Thyroid gland (tissue), 4 donors: ENCODE measurements around the gene FGF5.

Experiments used
- POLR2A ChIP-seq, 2 donors: fragments of 450-650 bp; IDR thresholded peaks; one replicate each; pipeline ENCODE4 v1.6.1; 2017; ENCODE audit warnings: antibody characterized with exemption in 2 of 2, mild to moderate bottlenecking in 2 of 2, moderate library complexity in 1 of 2
- TF ChIP-seq, protein P1 (sequence below), 6 experiments: fragments of 200-600 bp in 3 of 6; fragments of 450-650 bp in 3 of 6; sonication (generic) in 3 of 6; IDR thresholded peaks; one replicate each; pipeline ENCODE4 v1.5.1; 2016 to 2019; ENCODE audit warnings: antibody characterized with exemption in 6 of 6, mild to moderate bottlenecking in 2 of 6, inconsistent platforms in 1 of 6, moderate library complexity in 1 of 6

DNA sequence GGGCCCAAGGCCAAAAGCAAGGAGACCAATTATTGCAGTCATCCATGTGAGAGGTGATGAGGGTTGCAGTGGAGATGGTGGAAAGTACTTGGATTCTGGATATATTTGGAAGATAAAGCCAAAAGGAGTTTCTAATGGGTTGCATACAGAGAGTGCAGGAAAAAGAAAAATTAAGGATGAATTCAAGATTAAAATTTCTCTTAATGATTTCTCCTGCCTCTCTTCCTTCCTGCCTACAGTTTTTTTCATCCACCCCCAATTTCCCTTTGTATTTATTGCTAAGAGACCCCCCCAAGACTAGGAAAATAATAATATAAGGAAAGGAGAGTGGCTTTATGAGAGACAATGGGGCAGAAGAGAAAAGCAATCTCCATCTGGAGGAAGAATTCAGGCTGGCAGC is 8.6 kb upstream of the FGF5 start:
- TF ChIP-seq, protein P1, sequence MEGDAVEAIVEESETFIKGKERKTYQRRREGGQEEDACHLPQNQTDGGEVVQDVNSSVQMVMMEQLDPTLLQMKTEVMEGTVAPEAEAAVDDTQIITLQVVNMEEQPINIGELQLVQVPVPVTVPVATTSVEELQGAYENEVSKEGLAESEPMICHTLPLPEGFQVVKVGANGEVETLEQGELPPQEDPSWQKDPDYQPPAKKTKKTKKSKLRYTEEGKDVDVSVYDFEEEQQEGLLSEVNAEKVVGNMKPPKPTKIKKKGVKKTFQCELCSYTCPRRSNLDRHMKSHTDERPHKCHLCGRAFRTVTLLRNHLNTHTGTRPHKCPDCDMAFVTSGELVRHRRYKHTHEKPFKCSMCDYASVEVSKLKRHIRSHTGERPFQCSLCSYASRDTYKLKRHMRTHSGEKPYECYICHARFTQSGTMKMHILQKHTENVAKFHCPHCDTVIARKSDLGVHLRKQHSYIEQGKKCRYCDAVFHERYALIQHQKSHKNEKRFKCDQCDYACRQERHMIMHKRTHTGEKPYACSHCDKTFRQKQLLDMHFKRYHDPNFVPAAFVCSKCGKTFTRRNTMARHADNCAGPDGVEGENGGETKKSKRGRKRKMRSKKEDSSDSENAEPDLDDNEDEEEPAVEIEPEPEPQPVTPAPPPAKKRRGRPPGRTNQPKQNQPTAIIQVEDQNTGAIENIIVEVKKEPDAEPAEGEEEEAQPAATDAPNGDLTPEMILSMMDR (IDR thresholded peaks at IDR 0.05): no peak
- no peak for TF ChIP-seq POLR2A (IDR thresholded peaks at IDR 0.05)
